ENCODE results near the gene YARS1. TPM values are rescaled to one million over a fixed set of nuclear protein-coding genes. Genes with fewer than 3 reads are reported as not detected.
"Not testable (repeated sequence)": the region's sequence is repeated elsewhere in the genome, so short reads cannot be mapped to it uniquely, and the experiment has no call there.

YARS1 gene
- total and polyA plus RNA-seq, 2 experiments from 2014 or later, result 135 to 179 TPM

GRCh38 chr1:32801096-32801715 lies 16.0 kb downstream of the YARS1 start:
- Histone ChIP-seq H3K9me3 (ENCODE audit: low read depth) (no peaks in the 10 kb centered on the region), H3K27ac (no peak overlapping the region), H3K9me2 (ENCODE audit: insufficient read depth) (no peaks in the 10 kb centered on the region), H2AFZ (no peak overlapping the region), H3K79me2 (ENCODE audit: insufficient read depth) (peaks cover 73% of the 10 kb centered on the region), H3F3A (ENCODE audit: insufficient read depth) (peaks cover 39% of the 10 kb centered on the region), H4K20me1 (ENCODE audit: insufficient read depth) (no peaks in the 10 kb centered on the region; the same call in 1 of the 2 replicates), H3K4me2 (ENCODE audit: unreplicated experiment) (no peak overlapping the region), H3K36me3 (ENCODE audit: low read depth) (peaks cover 49% of the 10 kb centered on the region), H3K9ac (no peak overlapping the region), H3K27me3 (replicated peaks; ENCODE audit: insufficient read depth) (no peaks in the 10 kb centered on the region), H3K4me1 (ENCODE audit: insufficient read depth) (peaks cover 8% of the 10 kb centered on the region), H3K4me3 (no peak overlapping the region)
- no peak for DNase-seq
- in situ Hi-C loops (cut with MboI), result no loop called here
- 84 to 87% methylated on average over 9 of the region's 9 CpGs for WGBS, 2 experiments (ENCODE audit: low coverage in 1 of 2, low lambda C conversion rate in 2 of 2, missing lambda C conversion rate in 2 of 2)
- TF ChIP-seq EZH2 (IDR thresholded peaks at IDR 0.05; ENCODE audit: insufficient read depth, poor library complexity, severe bottlenecking), result no peak
- TF ChIP-seq EZH2phosphoT487 (IDR thresholded peaks at IDR 0.05; ENCODE audit: insufficient read depth, low read depth), result no peak

- peaks cover 50% of the 10 kb centered on the region for H3F3A ChIP-seq (ENCODE audit: insufficient read depth)
- H2AFZ ChIP-seq, result no peak overlapping the region
- TF ChIP-seq EZH2 (IDR thresholded peaks at IDR 0.05; ENCODE audit: insufficient read depth, poor library complexity, severe bottlenecking) (no peak), EZH2phosphoT487 (IDR thresholded peaks at IDR 0.05; ENCODE audit: insufficient read depth, low read depth) (no peak)
- H3K27ac ChIP-seq, result peak overlapping the region; percentile 9; the same call in 1 of the 2 replicates
- no peaks in the 10 kb centered on the region for H3K9me2 ChIP-seq (ENCODE audit: insufficient read depth)
- peaks cover 57% of the 10 kb centered on the region for H3K36me3 ChIP-seq (ENCODE audit: low read depth)
- no peak overlapping the region for H3K4me2 ChIP-seq (ENCODE audit: unreplicated experiment)
- 74 to 76% methylated on average over 8 of the region's 8 CpGs for WGBS, 2 experiments (ENCODE audit: low coverage in 1 of 2, low lambda C conversion rate in 2 of 2, missing lambda C conversion rate in 2 of 2)
- H3K27me3 ChIP-seq (replicated peaks; ENCODE audit: insufficient read depth), result no peaks in the 10 kb centered on the region
- no peak overlapping the region for H3K4me3 ChIP-seq
- peaks cover 71% of the 10 kb centered on the region for H3K79me2 ChIP-seq (ENCODE audit: insufficient read depth)
- no peak for DNase-seq
- H3K9me3 ChIP-seq (ENCODE audit: low read depth), result no peaks in the 10 kb centered on the region
- H3K4me1 ChIP-seq (ENCODE audit: insufficient read depth), result peaks cover 16% of the 10 kb centered on the region
- in situ Hi-C loops (cut with MboI), result no loop called here
- H3K9ac ChIP-seq, result no peak overlapping the region
- H4K20me1 ChIP-seq (ENCODE audit: insufficient read depth), result no peaks in the 10 kb centered on the region; the same call in 1 of the 2 replicates
Observed at GRCh38 chr1:32798679-32799416, 18.3 kb downstream of the YARS1 start.

DNA sequence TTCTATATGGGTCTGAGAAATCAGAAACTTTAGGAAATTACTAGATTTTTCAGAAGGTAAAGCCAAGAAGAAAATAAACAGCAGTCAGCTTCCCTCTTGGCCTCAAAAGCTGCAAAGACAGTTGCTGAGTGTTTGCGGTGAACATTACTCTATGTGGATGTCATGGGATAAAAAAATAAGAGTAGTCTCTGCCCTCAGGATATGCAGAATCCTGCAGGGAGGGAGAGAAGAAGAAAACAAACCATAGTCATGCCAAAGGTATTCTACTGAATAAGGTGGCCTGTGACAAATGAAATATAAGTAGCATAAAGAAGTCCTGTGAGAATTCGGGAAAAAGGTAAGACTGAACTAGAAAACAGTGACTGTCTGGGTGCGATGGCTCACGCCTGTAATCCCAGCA lies 19.0 kb downstream of the YARS1 start:
- Histone ChIP-seq H3K27ac (peak overlapping the region; percentile 48), H3K4me3 (no peak overlapping the region), H3K4me2 (ENCODE audit: unreplicated experiment) (no peak overlapping the region), H3K9me2 (ENCODE audit: insufficient read depth) (no peaks in the 10 kb centered on the region), H3K9ac (peak overlapping the region; percentile 25; the same call in 1 of the 2 replicates), H3F3A (ENCODE audit: insufficient read depth) (peaks cover 56% of the 10 kb centered on the region), H4K20me1 (ENCODE audit: insufficient read depth) (no peaks in the 10 kb centered on the region; the same call in 1 of the 2 replicates), H3K36me3 (ENCODE audit: low read depth) (peaks cover 61% of the 10 kb centered on the region), H3K79me2 (ENCODE audit: insufficient read depth) (peaks cover 73% of the 10 kb centered on the region), H2AFZ (no peak overlapping the region), H3K9me3 (ENCODE audit: low read depth) (no peaks in the 10 kb centered on the region), H3K27me3 (replicated peaks; ENCODE audit: insufficient read depth) (no peaks in the 10 kb centered on the region), H3K4me1 (ENCODE audit: insufficient read depth) (peaks cover 16% of the 10 kb centered on the region)
- no peak for TF ChIP-seq EZH2 (IDR thresholded peaks at IDR 0.05; ENCODE audit: insufficient read depth, poor library complexity, severe bottlenecking)
- no peak for TF ChIP-seq EZH2phosphoT487 (IDR thresholded peaks at IDR 0.05; ENCODE audit: insufficient read depth, low read depth)
- peak; percentile 58 for DNase-seq
- in situ Hi-C loops (cut with MboI), result no loop called here
- WGBS, 2 experiments (ENCODE audit: low coverage in 1 of 2, low lambda C conversion rate in 2 of 2, missing lambda C conversion rate in 2 of 2), result 95 to 99% methylated on average over 4 of the region's 4 CpGs

DNA sequence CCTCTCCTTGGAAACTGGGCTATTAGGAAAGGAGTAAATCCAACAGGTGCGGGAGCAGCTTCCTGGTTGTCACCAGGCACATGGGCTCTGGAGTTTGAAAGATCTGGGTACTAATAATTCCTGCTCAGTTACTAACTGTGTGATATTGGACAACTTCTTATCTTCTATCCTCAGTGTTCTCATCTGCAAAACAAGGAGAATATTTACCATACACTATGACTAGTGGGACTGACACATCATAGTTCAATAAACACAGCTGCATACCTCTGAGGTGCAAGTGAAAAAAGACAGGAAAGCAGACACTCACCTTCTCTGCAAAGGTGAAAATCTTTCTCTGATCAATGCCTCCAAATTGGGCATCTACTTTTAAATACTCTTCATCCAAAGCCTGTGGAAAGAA lies 19.7 kb downstream of the YARS1 start:
- no peak overlapping the region for H3K4me2 ChIP-seq (ENCODE audit: unreplicated experiment)
- peaks cover 16% of the 10 kb centered on the region for H3K4me1 ChIP-seq (ENCODE audit: insufficient read depth)
- H3K9ac ChIP-seq, result no peak overlapping the region
- peak overlapping the region; percentile 48; the same call in 1 of the 2 replicates for H3K27ac ChIP-seq
- in situ Hi-C loops (cut with MboI), result no loop called here
- no peaks in the 10 kb centered on the region for H3K27me3 ChIP-seq (replicated peaks; ENCODE audit: insufficient read depth)
- no peak overlapping the region for H2AFZ ChIP-seq
- no peaks in the 10 kb centered on the region for H3K9me2 ChIP-seq (ENCODE audit: insufficient read depth)
- TF ChIP-seq EZH2phosphoT487 (IDR thresholded peaks at IDR 0.05; ENCODE audit: insufficient read depth, low read depth), result no peak
- no peak for TF ChIP-seq EZH2 (IDR thresholded peaks at IDR 0.05; ENCODE audit: insufficient read depth, poor library complexity, severe bottlenecking)
- peaks cover 59% of the 10 kb centered on the region for H3F3A ChIP-seq (ENCODE audit: insufficient read depth)
- no peak overlapping the region for H3K4me3 ChIP-seq
- WGBS, 2 experiments (ENCODE audit: low coverage in 1 of 2, low lambda C conversion rate in 2 of 2, missing lambda C conversion rate in 2 of 2), result 91 to 100% methylated on average over 1 of the region's 1 CpG
- H4K20me1 ChIP-seq (ENCODE audit: insufficient read depth), result no peaks in the 10 kb centered on the region; the same call in 1 of the 2 replicates
- DNase-seq, result no peak
- H3K79me2 ChIP-seq (ENCODE audit: insufficient read depth), result peaks cover 71% of the 10 kb centered on the region
- peaks cover 67% of the 10 kb centered on the region for H3K36me3 ChIP-seq (ENCODE audit: low read depth)
- no peaks in the 10 kb centered on the region for H3K9me3 ChIP-seq (ENCODE audit: low read depth)

- Histone ChIP-seq H3K27ac (peak overlapping the region; percentile 38), H3K4me1 (ENCODE audit: insufficient read depth) (peaks cover 26% of the 10 kb centered on the region), H3K79me2 (ENCODE audit: insufficient read depth) (peaks cover 73% of the 10 kb centered on the region), H3K36me3 (ENCODE audit: low read depth) (peaks cover 77% of the 10 kb centered on the region), H3F3A (ENCODE audit: insufficient read depth) (peaks cover 69% of the 10 kb centered on the region)
- in situ Hi-C loops (cut with MboI); H3K4me2 ChIP-seq (ENCODE audit: unreplicated experiment); H3K9me2 ChIP-seq (ENCODE audit: insufficient read depth); H3K27me3 ChIP-seq (replicated peaks; ENCODE audit: insufficient read depth); H3K9me3 ChIP-seq (ENCODE audit: low read depth); H2AFZ ChIP-seq; H3K9ac ChIP-seq; H3K4me3 ChIP-seq; H4K20me1 ChIP-seq (ENCODE audit: insufficient read depth): not testable (repeated sequence)
- WGBS, 2 experiments (ENCODE audit: low coverage in 1 of 2, low lambda C conversion rate in 2 of 2, missing lambda C conversion rate in 2 of 2), result 92 to 100% methylated on average over 4 of the region's 4 CpGs
- peak; percentile 66 for DNase-seq
Observed at GRCh38 chr1:32795763-32796162, 21.4 kb downstream of the YARS1 start.
